DMS114 treated with DMSO at 0.1 percent for 48 hours (cell line): ENCODE results near the gene RBM19.

Source experiments
- DNase-seq: peaks from one replicate; lab custom pipeline; 2025; ENCODE audit not compliant: unreplicated experiment; lab: John Stamatoyannopoulos, UW

Gene RBM19

GRCh38 chr12:113862590-113863454 lies 103.3 kb downstream of the RBM19 start:
- no peak for DNase-seq

- no peak for DNase-seq
These were observed 104.3 kb downstream of the RBM19 start for GRCh38 chr12:113861708-113862312.

GRCh38 chr12:113860950-113861349 lies 105.2 kb downstream of the RBM19 start:
- no peak for DNase-seq

GRCh38 chr12:113860059-113860820 lies 105.9 kb downstream of the RBM19 start:
- DNase-seq: no peak

- DNase-seq: no peak
These were observed 107.2 kb downstream of the RBM19 start for GRCh38 chr12:113858841-113859386.

- no peak for DNase-seq
These were observed 108.8 kb downstream of the RBM19 start for GRCh38 chr12:113857371-113857770.

GRCh38 chr12:113855998-113856397 lies 110.1 kb downstream of the RBM19 start:
- no peak for DNase-seq

- DNase-seq: no peak
These were observed 111.6 kb downstream of the RBM19 start for GRCh38 chr12:113854385-113855142.

- DNase-seq: no peak
These were observed 112.6 kb downstream of the RBM19 start for GRCh38 chr12:113853491-113853890.

- no peak for DNase-seq
These were observed 113.2 kb downstream of the RBM19 start for GRCh38 chr12:113852695-113853490.

- DNase-seq: no peak
These were observed 113.9 kb downstream of the RBM19 start for GRCh38 chr12:113852264-113852663.

- DNase-seq: no peak
These were observed 115.6 kb downstream of the RBM19 start for GRCh38 chr12:113850309-113851056.

- no peak for DNase-seq
These were observed 118.3 kb downstream of the RBM19 start for GRCh38 chr12:113847856-113848255.

GRCh38 chr12:113846883-113847755 lies 119.0 kb downstream of the RBM19 start:
- no peak for DNase-seq

GRCh38 chr12:113845900-113846674 lies 120.0 kb downstream of the RBM19 start:
- DNase-seq: no peak

- no peak for DNase-seq
These were observed 121.5 kb downstream of the RBM19 start for GRCh38 chr12:113844495-113845210.

GRCh38 chr12:113842699-113843098 lies 123.4 kb downstream of the RBM19 start:
- DNase-seq: no peak
